KMS-11 (cell line): Measurements from ENCODE around the gene CCDC3.

Experiments
- H2AFZ ChIP-seq: fragments of 200-600 bp; sonication (generic); 2 replicates; pipeline ENCODE4 v1.6.1; 2016; ENCODE audit warnings: antibody characterized with exemption, mixed run types, low read depth
- H3K27ac ChIP-seq: fragments of 200-600 bp; sonication (generic); 2 replicates; pipeline ENCODE4 v1.6.1; 2016; ENCODE audit warnings: mild to moderate bottlenecking, mixed run types
- H3K27me3 ChIP-seq: fragments of 200-600 bp; sonication (generic); 2 replicates; pipeline ENCODE4 v1.6.1; 2017; ENCODE audit warnings: mild to moderate bottlenecking, low read depth, mixed run types, moderate library complexity; ENCODE audit not compliant: insufficient read depth
- H3K36me3 ChIP-seq: fragments of 200-600 bp; sonication (generic); 2 replicates; pipeline ENCODE4 v1.6.1; 2017; ENCODE audit warnings: mild to moderate bottlenecking, mixed run types; ENCODE audit not compliant: insufficient read depth
- H3K4me1 ChIP-seq: fragments of 200-600 bp; sonication (generic); 2 replicates; pipeline ENCODE4 v1.6.1; 2016; ENCODE audit warnings: mild to moderate bottlenecking, low read depth, mixed run types; ENCODE audit not compliant: poor library complexity, severe bottlenecking
- H3K4me2 ChIP-seq: fragments of 200-600 bp; sonication (generic); 2 replicates; pipeline ENCODE4 v1.7.0; 2016; ENCODE audit warnings: mild to moderate bottlenecking, mixed run types
- H3K4me3 ChIP-seq: fragments of 200-600 bp; sonication (generic); IDR thresholded peaks from 2 replicates; pipeline ENCODE4 v1.6.1; 2017; ENCODE audit warnings: low read depth, low read length, mixed read lengths; ENCODE audit not compliant: insufficient read depth
- H3K79me2 ChIP-seq: fragments of 200-600 bp; sonication (generic); 2 replicates; pipeline ENCODE4 v1.6.1; 2016; ENCODE audit warnings: low read depth, mixed run types; ENCODE audit not compliant: insufficient read depth
- H3K9ac ChIP-seq: fragments of 200-600 bp; sonication (generic); 2 replicates; pipeline ENCODE4 v1.6.1; 2016; ENCODE audit warnings: mild to moderate bottlenecking, mixed run types
- H4K20me1 ChIP-seq: fragments of 200-600 bp; sonication (generic); 2 replicates; pipeline ENCODE4 v1.6.1; 2016; ENCODE audit warnings: mild to moderate bottlenecking, mixed run types; ENCODE audit not compliant: insufficient read depth
- TF ChIP-seq, protein P1 (sequence below): fragments of 200-600 bp; sonication (generic); conservative IDR thresholded peaks from 2 replicates; pipeline ENCODE4 v1.6.1; 2017; ENCODE audit warnings: low read depth, mild to moderate bottlenecking, antibody characterized with exemption, low read length, moderate library complexity, mixed read lengths

The CCDC3 gene

DNA sequence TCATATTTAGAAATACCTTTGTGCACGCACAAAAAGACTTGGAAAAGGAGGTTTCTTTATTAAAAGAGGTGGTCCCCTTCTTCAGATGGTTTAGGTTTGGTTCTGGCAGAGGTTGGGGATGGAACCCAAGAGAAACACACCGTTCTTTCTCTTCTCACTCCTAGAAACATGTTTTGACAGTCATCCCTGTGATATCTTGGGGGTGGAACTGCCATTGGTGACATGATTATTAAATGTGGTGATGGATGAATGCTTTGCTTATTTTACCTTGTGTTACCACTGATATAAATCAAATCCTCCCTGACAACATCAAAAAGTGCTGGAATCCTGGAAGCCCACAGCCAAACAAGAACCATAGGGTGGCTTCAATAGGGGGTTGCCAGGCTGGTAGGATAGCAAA lies 146.5 kb downstream of the CCDC3 start:
- TF ChIP-seq, protein P1, sequence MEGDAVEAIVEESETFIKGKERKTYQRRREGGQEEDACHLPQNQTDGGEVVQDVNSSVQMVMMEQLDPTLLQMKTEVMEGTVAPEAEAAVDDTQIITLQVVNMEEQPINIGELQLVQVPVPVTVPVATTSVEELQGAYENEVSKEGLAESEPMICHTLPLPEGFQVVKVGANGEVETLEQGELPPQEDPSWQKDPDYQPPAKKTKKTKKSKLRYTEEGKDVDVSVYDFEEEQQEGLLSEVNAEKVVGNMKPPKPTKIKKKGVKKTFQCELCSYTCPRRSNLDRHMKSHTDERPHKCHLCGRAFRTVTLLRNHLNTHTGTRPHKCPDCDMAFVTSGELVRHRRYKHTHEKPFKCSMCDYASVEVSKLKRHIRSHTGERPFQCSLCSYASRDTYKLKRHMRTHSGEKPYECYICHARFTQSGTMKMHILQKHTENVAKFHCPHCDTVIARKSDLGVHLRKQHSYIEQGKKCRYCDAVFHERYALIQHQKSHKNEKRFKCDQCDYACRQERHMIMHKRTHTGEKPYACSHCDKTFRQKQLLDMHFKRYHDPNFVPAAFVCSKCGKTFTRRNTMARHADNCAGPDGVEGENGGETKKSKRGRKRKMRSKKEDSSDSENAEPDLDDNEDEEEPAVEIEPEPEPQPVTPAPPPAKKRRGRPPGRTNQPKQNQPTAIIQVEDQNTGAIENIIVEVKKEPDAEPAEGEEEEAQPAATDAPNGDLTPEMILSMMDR: no peak
- Histone ChIP-seq H3K4me1 (no peaks in the 10 kb centered on the region), H3K4me3 (no peak overlapping the region), H3K36me3 (no peaks in the 10 kb centered on the region), H3K4me2 (no peak overlapping the region), H3K79me2 (no peaks in the 10 kb centered on the region), H3K27ac (no peak overlapping the region), H3K9ac (no peak overlapping the region), H2AFZ (no peak overlapping the region), H4K20me1 (no peaks in the 10 kb centered on the region), H3K27me3 (no peaks in the 10 kb centered on the region)

- TF ChIP-seq, protein P1: no peak
- Histone ChIP-seq H3K4me3 (no peak overlapping the region), H3K36me3 (no peaks in the 10 kb centered on the region), H3K27me3 (no peaks in the 10 kb centered on the region), H3K79me2 (no peaks in the 10 kb centered on the region), H2AFZ (no peak overlapping the region), H3K27ac (no peak overlapping the region), H3K9ac (no peak overlapping the region), H3K4me1 (no peaks in the 10 kb centered on the region), H4K20me1 (no peaks in the 10 kb centered on the region), H3K4me2 (no peak overlapping the region)
Observed at GRCh38 chr10:12852687-12853086, 148.8 kb downstream of the CCDC3 start.

DNA sequence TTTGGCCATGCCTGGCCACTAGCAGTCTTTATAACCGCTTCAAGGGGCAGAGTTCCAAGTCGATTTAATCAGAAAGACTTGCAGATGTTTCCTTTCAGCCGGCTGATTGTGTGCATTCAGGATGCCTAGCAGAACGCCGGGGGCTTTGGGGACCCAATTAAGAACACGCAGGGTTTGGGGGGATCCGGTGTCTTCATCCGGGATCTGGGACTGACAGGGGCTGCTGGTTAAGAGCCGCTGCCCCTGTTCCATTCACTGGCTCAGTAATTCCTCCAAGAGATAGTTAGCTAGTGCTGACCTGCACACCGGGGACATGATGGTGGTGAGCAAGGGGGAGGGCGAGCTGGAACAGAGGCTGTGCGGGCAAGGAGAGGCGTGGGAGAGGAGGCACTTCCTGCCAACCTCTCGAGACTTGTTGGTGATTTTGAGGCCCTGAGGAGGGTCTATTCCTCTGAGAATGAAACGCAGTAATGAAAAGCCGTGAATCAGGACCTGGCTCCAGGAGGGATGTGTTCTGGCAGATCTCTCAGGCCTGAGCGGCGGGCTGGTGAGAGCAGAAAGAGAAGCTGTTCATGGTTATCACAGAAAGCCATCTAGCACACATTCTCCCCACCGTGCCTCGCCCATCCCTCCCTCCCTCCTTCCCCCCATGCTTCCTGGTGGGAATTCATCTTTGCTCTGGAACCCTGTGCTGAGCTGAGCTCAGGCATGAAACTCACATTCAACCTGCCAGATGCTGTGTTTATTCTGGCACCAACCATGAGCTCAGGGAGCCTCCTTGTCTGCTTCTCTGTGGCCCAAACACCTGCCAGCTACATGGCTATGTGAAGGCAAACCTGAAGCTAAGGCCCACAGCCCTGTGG lies 152.0 kb downstream of the CCDC3 start:
- Histone ChIP-seq H3K27ac (no peak overlapping the region), H3K9ac (no peak overlapping the region), H4K20me1 (no peaks in the 10 kb centered on the region), H3K4me2 (no peak overlapping the region), H3K4me1 (no peaks in the 10 kb centered on the region), H3K4me3 (no peak overlapping the region), H3K27me3 (no peaks in the 10 kb centered on the region), H3K36me3 (no peaks in the 10 kb centered on the region), H2AFZ (no peak overlapping the region), H3K79me2 (no peaks in the 10 kb centered on the region)
- TF ChIP-seq, protein P1: no peak

- Histone ChIP-seq H4K20me1 (no peaks in the 10 kb centered on the region), H3K79me2 (no peaks in the 10 kb centered on the region), H3K36me3 (no peaks in the 10 kb centered on the region), H3K4me1 (no peaks in the 10 kb centered on the region), H3K4me2 (no peak overlapping the region), H3K27ac (no peak overlapping the region), H3K4me3 (no peak overlapping the region), H3K9ac (no peak overlapping the region), H3K27me3 (no peaks in the 10 kb centered on the region), H2AFZ (no peak overlapping the region)
- TF ChIP-seq, protein P1: no peak
Observed at GRCh38 chr10:12848439-12849173, 152.9 kb downstream of the CCDC3 start.
